ENCODE results near the gene HDAC9. TPM values are rescaled to one million over a fixed set of nuclear protein-coding genes. Genes with fewer than 3 reads are reported as not detected.

The HDAC9 gene
- total RNA-seq (6.7 and 9.4 TPM in 2 replicates), polyA plus RNA-seq (3.7 and 5.8 TPM in 2 replicates)

- Histone ChIP-seq H3K27ac (no peak within 1 kb of the TSS), H3K27me3 (peaks cover 3% of the 10 kb centered on the region), H3K4me2 (peak within 1 kb of the TSS; percentile 73), H3K9me3 (ENCODE audit: low read depth) (no peaks in the 10 kb centered on the region), H3K79me2 (no peaks in the 10 kb centered on the region), H2AFZ (peak within 1 kb of the TSS; percentile 7), H3K9me2 (replicated peaks; ENCODE audit: insufficient read depth) (no peaks in the 10 kb centered on the region), H4K20me1 (ENCODE audit: insufficient read depth, poor library complexity, severe bottlenecking) (no peaks in the 10 kb centered on the region), H3K4me3 (no peak within 1 kb of the TSS), H3K36me3 (replicated peaks; ENCODE audit: insufficient read depth, low read depth) (no peaks in the 10 kb centered on the region), H3K4me1 (ENCODE audit: insufficient read depth) (no peaks in the 10 kb centered on the region)
- TF ChIP-seq EZH2phosphoT487 (IDR thresholded peaks at IDR 0.05; ENCODE audit: low read depth, severe bottlenecking, unreplicated experiment): no peak
- no peak for TF ChIP-seq EZH2 (IDR thresholded peaks at IDR 0.05; ENCODE audit: borderline replicate concordance)
- no peak for TF ChIP-seq CTCF (IDR thresholded peaks at IDR 0.05; ENCODE audit: poor library complexity)
- DNase-seq (ENCODE audit: low spot score): peak; percentile 6
- 20% methylated on average over 18 of the region's 18 CpGs for WGBS (ENCODE audit: low lambda C conversion rate, missing lambda C conversion rate)
These were observed at the start of gene HDAC9 for GRCh38 chr7:18495412-18496340. HDAC9 (plus strand) TSS chr7:18495749; CDS start chr7:18496303, 554 bp downstream.

DNA sequence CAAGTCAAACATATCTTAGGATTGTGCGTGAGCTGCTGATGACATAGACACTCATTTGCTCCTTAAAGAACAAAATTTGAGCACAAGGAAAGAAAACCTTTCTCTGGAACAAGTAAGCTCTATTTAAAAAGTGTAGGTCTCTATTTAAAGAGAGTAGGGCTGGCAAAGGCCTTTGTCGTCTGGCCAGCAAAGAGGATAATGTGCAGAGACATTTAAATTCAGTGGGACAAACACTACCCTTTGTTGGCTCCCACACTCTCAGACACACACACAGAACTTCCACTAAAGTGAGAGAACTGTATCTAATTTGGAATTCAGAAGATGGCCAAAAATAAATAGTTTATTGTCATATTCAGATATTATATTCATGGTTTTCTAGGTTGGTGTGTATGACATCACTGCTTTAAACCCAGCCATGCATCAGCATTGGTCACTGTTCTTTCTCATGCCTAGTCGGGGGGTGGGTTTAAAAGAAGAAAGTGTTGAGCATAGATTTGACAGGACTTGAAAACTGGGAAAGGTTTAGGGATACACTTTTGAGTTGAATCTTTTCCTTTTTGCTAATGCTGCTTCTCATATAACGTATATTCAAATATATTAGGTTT is 49.5 kb upstream of the HDAC9 start:
- H3K27ac ChIP-seq: no peak overlapping the region
- no peak overlapping the region for H2AFZ ChIP-seq
- no peaks in the 10 kb centered on the region for H3K27me3 ChIP-seq
- no peaks in the 10 kb centered on the region for H4K20me1 ChIP-seq (ENCODE audit: insufficient read depth, poor library complexity, severe bottlenecking)
- no peaks in the 10 kb centered on the region for H3K9me3 ChIP-seq (ENCODE audit: low read depth)
- WGBS (ENCODE audit: low lambda C conversion rate, missing lambda C conversion rate): 77% methylated on average over 4 of the region's 4 CpGs
- H3K79me2 ChIP-seq: no peaks in the 10 kb centered on the region
- DNase-seq (ENCODE audit: low spot score): no peak
- TF ChIP-seq CTCF (IDR thresholded peaks at IDR 0.05; ENCODE audit: poor library complexity) (no peak), EZH2 (IDR thresholded peaks at IDR 0.05; ENCODE audit: borderline replicate concordance) (no peak), EZH2phosphoT487 (IDR thresholded peaks at IDR 0.05; ENCODE audit: low read depth, severe bottlenecking, unreplicated experiment) (no peak)
- H3K9me2 ChIP-seq (replicated peaks; ENCODE audit: insufficient read depth): no peaks in the 10 kb centered on the region
- H3K4me1 ChIP-seq (ENCODE audit: insufficient read depth): no peaks in the 10 kb centered on the region
- no peaks in the 10 kb centered on the region for H3K36me3 ChIP-seq (replicated peaks; ENCODE audit: insufficient read depth, low read depth)
- no peak overlapping the region for H3K4me3 ChIP-seq
- no peak overlapping the region for H3K4me2 ChIP-seq

- H3K9me2 ChIP-seq (replicated peaks; ENCODE audit: insufficient read depth): no peaks in the 10 kb centered on the region
- no peaks in the 10 kb centered on the region for H3K36me3 ChIP-seq (replicated peaks; ENCODE audit: insufficient read depth, low read depth)
- no peak overlapping the region for H3K4me3 ChIP-seq
- H2AFZ ChIP-seq: no peak overlapping the region
- H3K79me2 ChIP-seq: no peaks in the 10 kb centered on the region
- H3K4me2 ChIP-seq: no peak overlapping the region
- TF ChIP-seq EZH2 (IDR thresholded peaks at IDR 0.05; ENCODE audit: borderline replicate concordance): no peak
- no peak for TF ChIP-seq EZH2phosphoT487 (IDR thresholded peaks at IDR 0.05; ENCODE audit: low read depth, severe bottlenecking, unreplicated experiment)
- no peak for TF ChIP-seq CTCF (IDR thresholded peaks at IDR 0.05; ENCODE audit: poor library complexity)
- H4K20me1 ChIP-seq (ENCODE audit: insufficient read depth, poor library complexity, severe bottlenecking): no peaks in the 10 kb centered on the region
- no peak for DNase-seq (ENCODE audit: low spot score)
- no peaks in the 10 kb centered on the region for H3K4me1 ChIP-seq (ENCODE audit: insufficient read depth)
- no peaks in the 10 kb centered on the region for H3K27me3 ChIP-seq
- no peak overlapping the region for H3K27ac ChIP-seq
- no peaks in the 10 kb centered on the region for H3K9me3 ChIP-seq (ENCODE audit: low read depth)
These were observed 45.5 kb upstream of the HDAC9 start for GRCh38 chr7:18450019-18450418.

Data from hepatocyte (in vitro differentiated cells).